ENCODE measurements around the gene UNC13B. TPM values are rescaled to one million over a fixed set of nuclear protein-coding genes. Genes with fewer than 3 reads are reported as not detected.

Gene UNC13B
- total and polyA plus RNA-seq, 2 of the 8 experiments (the other 6 are each of a cell fraction or from before 2014, with no cell fraction given): 23.1 to 51.7 TPM

DNA sequence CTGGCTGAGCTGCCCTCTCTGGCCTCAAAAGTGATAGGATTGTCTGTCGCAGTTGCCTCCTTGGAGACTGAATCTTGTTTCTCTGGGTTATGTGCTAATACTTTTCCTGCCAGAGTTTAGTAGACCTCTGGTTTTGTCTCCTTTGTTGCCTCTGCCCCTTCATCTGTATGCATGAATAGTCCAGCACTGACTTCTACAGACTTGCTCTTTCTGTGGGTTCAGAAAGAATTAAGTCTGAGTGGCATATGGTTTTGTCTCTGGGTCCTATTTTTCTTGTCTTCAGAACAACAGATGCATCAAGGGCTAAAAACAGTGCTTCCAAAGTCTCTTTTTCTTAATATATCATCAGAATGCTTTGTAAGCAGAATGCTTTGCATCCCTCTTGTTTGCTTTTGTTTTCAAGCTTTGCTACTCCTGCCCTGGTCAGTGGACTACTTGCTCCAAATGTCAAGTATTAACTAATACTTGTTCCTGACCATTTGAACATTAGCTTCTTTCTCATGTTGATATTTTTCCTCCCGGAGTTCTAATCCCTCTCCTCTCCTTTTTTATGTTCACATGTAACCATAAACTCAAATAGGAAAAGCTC lies 131.7 kb downstream of the UNC13B start:
- Histone ChIP-seq H2BK120ac (replicated peaks; ENCODE audit: low read depth, low read length) (no peak overlapping the region), H4K5ac (ENCODE audit: insufficient read length, low read depth, low read length) (no peak overlapping the region), H3K9ac (replicated peaks in 1 of 4; ENCODE audit: extremely low read depth in 1 of 4, low read depth in 3 of 4, low read length in 3 of 4) (no peak overlapping the region), H2BK20ac (ENCODE audit: low read length) (no peak overlapping the region), H2AFZ (ENCODE audit: low read length) (no peak overlapping the region), H4K20me1 (replicated peaks in 1 of 2; ENCODE audit: control insufficient read depth in 1 of 2, insufficient read depth in 2 of 2, low read length in 2 of 2) (no peaks in the 10 kb centered on the region), H2AK5ac (ENCODE audit: low read depth, low read length) (no peak overlapping the region), H3K4ac (replicated peaks; ENCODE audit: insufficient read length, low read depth, low read length) (no peak overlapping the region), H4K91ac (replicated peaks; ENCODE audit: insufficient read length, low read length) (no peak overlapping the region), H3K79me2 (ENCODE audit: control insufficient read depth in 1 of 2, insufficient read depth in 2 of 2, low read length in 2 of 2) (no peaks in the 10 kb centered on the region), H3K79me1 (ENCODE audit: low read depth, low read length) (no peaks in the 10 kb centered on the region), H3K9me3 (ENCODE audit: insufficient read depth in 2 of 2, low read depth in 1 of 2, low read length in 1 of 2) (no peaks in the 10 kb centered on the region), H3K23ac (ENCODE audit: insufficient read length) (no peak overlapping the region), H2BK12ac (ENCODE audit: low read depth, low read length) (no peak overlapping the region), H4K8ac (ENCODE audit: extremely low read depth, insufficient read depth, low read length) (no peak overlapping the region), H3K56ac (replicated peaks; ENCODE audit: insufficient read length, low read depth, low read length) (no peak overlapping the region), H3K14ac (ENCODE audit: insufficient read length) (no peak overlapping the region), H3K36me3 (ENCODE audit: control insufficient read depth in 2 of 4, insufficient read depth in 4 of 4, low read length in 3 of 4) (no peaks in the 10 kb centered on the region), H3K23me2 (ENCODE audit: low read depth, low read length) (no peaks in the 10 kb centered on the region), H3K27me3 (replicated peaks in 1 of 4; ENCODE audit: control insufficient read depth in 3 of 4, extremely low read depth in 1 of 4, insufficient read depth in 3 of 4, low read length in 3 of 4) (no peaks in the 10 kb centered on the region), H3K4me1 (replicated peaks in 1 of 4; ENCODE audit: control insufficient read depth in 3 of 4, insufficient read depth in 4 of 4, low read length in 3 of 4) (no peaks in the 10 kb centered on the region), H3K18ac (ENCODE audit: extremely low read depth, low read length) (no peak overlapping the region), H3K27ac (ENCODE audit: low read depth, low read length) (no peak overlapping the region), H2BK5ac (ENCODE audit: low read depth, low read length) (no peak overlapping the region), H3K4me3 (ENCODE audit: extremely low read depth in 1 of 4, insufficient read depth in 2 of 4, low read depth in 3 of 4, low read length in 4 of 4) (no peak overlapping the region), H2BK15ac (ENCODE audit: low read length) (no peak overlapping the region), H3K4me2 (ENCODE audit: insufficient read depth in 1 of 2, low read depth in 2 of 2, low read length in 2 of 2) (no peak overlapping the region)
- FAIRE-seq (no peak), DNase-seq (ENCODE audit: low read depth in 1 of 2, low spot score in 2 of 2) (no peak)
- ChIA-PET POLR2A (ENCODE audit: partially characterized antibody) (no interaction called here), CTCF (ENCODE audit: partially characterized antibody) (interaction anchor here (1.0 to 1.1 kb wide), 2 partner anchors 12 to 185 kb away, joined by 3 read pairs; no protein-coding TSS in a partner anchor)
- WGBS, 2 experiments (ENCODE audit: extremely low coverage in 1 of 2, insufficient coverage in 1 of 2, insufficient read length in 1 of 2, insufficient replicate concordance in 2 of 2, low coverage in 1 of 2, low lambda C conversion rate in 2 of 2, missing lambda C conversion rate in 1 of 2): 85% methylated on average over 2 of the region's 2 CpGs; no CpG with 5 or more reads in 1 of the 2 experiments
